ENCODE data around the gene NPM1. TPM values are rescaled to one million over a fixed set of nuclear protein-coding genes. Genes with fewer than 3 reads are reported as not detected.
"Not testable (repeated sequence)": the region's sequence is repeated elsewhere in the genome, so short reads cannot be mapped to it uniquely, and the experiment has no call there.

Gene NPM1
- total RNA-seq, 1 donor from 2014 or later, result 1,650 TPM

DNA sequence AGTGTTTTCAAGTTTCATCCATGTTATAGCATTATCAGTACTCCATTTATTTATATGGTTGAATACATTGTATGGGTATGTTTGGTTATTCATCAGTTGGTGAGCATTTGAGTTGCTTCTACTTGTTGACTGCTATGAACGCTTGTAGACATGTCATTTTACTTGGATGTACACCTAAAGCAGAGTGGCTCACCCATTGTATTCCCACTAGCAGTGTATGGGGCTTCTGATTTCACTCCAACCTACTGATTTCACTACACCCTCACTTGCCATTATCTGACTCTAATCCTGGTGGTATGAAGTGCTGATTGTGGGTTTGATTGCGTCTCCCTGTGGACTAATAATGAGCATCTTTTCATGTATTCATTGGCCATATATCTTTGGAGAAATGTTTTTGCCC, 9.5 kb downstream of the NPM1 start:
- no peak for DNase-seq (ENCODE audit: extremely low spot score, unreplicated experiment)
- Mint-ChIP-seq H3K27ac (no peak overlapping the region), H3K36me3 (peaks cover 63% of the 10 kb centered on the region), H3K4me1 (ENCODE audit: unreplicated experiment) (peaks cover 10% of the 10 kb centered on the region), H3K27me3 (no peaks in the 10 kb centered on the region), H3K4me3 (no peak overlapping the region), H3K9me3 (no peaks in the 10 kb centered on the region)
- TF ChIP-seq, protein P1, sequence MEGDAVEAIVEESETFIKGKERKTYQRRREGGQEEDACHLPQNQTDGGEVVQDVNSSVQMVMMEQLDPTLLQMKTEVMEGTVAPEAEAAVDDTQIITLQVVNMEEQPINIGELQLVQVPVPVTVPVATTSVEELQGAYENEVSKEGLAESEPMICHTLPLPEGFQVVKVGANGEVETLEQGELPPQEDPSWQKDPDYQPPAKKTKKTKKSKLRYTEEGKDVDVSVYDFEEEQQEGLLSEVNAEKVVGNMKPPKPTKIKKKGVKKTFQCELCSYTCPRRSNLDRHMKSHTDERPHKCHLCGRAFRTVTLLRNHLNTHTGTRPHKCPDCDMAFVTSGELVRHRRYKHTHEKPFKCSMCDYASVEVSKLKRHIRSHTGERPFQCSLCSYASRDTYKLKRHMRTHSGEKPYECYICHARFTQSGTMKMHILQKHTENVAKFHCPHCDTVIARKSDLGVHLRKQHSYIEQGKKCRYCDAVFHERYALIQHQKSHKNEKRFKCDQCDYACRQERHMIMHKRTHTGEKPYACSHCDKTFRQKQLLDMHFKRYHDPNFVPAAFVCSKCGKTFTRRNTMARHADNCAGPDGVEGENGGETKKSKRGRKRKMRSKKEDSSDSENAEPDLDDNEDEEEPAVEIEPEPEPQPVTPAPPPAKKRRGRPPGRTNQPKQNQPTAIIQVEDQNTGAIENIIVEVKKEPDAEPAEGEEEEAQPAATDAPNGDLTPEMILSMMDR (conservative IDR thresholded peaks at IDR 0.05), result no peak

- TF ChIP-seq, protein P1 (conservative IDR thresholded peaks at IDR 0.05), result no peak
- no peak overlapping the region for H3K27ac Mint-ChIP-seq
- H3K4me3 Mint-ChIP-seq, result no peak overlapping the region
- DNase-seq (ENCODE audit: extremely low spot score, unreplicated experiment), result no peak
- H3K27me3 Mint-ChIP-seq, result no peaks in the 10 kb centered on the region
- peaks cover 10% of the 10 kb centered on the region for H3K4me1 Mint-ChIP-seq (ENCODE audit: unreplicated experiment)
- no peaks in the 10 kb centered on the region for H3K9me3 Mint-ChIP-seq
- peaks cover 60% of the 10 kb centered on the region for H3K36me3 Mint-ChIP-seq
Measured at GRCh38 chr5:171397599-171397998, 9.9 kb downstream of the NPM1 start.

DNA sequence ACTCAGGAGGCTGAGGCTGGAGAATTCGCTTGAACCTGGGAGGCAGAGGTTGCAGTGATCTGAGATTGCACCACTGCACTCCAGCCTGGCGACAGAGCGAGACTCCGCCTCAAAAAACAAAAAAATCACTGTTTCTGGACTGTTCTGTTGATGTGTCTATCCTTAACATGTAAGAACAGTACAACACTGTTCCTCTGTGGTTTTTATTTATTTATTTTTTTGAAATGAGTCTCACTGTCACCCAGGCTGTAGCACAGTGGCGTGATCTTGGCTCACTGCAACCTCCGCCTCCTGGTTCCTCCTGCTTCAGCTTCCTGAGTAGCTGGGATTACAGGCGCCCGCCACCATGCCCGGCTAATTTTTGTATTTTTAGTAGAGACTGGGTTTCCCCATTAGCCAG, 11.0 kb downstream of the NPM1 start:
- not testable (repeated sequence) for H3K27me3 Mint-ChIP-seq; H3K9me3 Mint-ChIP-seq; H3K4me1 Mint-ChIP-seq (ENCODE audit: unreplicated experiment); H3K4me3 Mint-ChIP-seq; DNase-seq (ENCODE audit: extremely low spot score, unreplicated experiment)
- Mint-ChIP-seq H3K36me3 (peaks cover 54% of the 10 kb centered on the region), H3K27ac (peak overlapping the region; percentile 42)

DNA sequence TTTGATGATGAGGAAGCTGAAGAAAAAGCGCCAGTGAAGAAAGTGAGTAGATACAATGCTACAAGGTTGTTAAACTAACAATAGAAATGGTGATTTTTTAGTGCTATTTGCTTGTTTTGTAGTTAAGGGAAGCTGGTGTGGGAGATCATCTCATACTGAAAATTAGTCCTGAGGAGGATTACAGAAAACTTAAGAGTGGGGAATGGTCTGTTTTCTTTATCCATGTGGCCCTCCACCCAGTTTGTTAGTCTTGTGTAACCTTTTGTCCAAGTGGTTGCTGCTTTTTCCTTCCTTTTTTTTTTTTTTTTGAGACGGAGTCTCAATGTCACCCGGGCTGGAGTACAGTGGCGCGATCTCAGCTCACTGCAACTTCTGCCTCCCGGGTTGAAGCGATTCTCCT, 12.5 kb downstream of the NPM1 start:
- TF ChIP-seq, protein P1 (conservative IDR thresholded peaks at IDR 0.05), result no peak
- Mint-ChIP-seq H3K27ac (no peak overlapping the region), H3K4me3 (no peak overlapping the region), H3K4me1 (ENCODE audit: unreplicated experiment) (peaks cover 5% of the 10 kb centered on the region), H3K36me3 (peaks cover 53% of the 10 kb centered on the region), H3K27me3 (no peaks in the 10 kb centered on the region), H3K9me3 (no peaks in the 10 kb centered on the region)
- no peak for DNase-seq (ENCODE audit: extremely low spot score, unreplicated experiment)

DNA sequence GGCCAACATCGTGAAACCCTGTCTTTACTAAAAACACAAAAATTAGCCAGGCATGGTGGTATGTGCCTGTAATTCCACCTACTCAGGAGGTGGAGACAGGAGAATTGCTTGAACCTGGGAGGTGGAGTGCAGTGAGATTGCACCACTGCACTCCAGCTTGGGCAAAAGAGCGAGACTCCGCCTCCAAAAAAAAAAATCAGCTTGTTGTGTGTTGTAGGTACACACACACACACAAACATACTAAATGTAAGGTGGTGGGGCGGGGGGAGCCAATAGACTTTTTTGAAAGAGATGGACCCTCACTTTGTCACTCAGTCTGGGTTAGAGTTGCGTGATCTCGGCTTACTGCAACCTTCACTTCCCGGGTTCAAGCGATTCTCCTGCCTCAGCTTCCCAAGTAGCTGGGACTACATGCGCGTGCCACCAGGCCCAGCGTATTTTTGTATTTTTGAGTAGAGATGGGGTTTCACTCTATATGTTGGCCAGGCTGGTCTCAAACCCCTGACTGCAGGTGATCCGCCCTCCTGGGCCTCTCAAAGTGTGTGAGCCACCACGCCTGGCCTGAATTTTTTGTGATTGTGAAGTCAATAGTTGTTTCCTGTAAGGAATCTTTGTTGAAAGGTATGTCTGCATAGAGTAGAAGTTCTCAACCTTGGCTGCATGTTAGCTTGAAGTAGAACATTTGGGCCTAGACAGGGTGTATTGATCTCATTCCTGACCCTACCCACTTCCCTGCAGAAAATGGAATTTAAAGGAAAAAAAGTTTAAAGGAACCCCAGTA, 13.7 kb downstream of the NPM1 start:
- TF ChIP-seq, protein P1 (conservative IDR thresholded peaks at IDR 0.05), result no peak
- peak overlapping the region; percentile 39 for H3K4me3 Mint-ChIP-seq
- H3K27ac Mint-ChIP-seq, result peak overlapping the region; percentile 23
- no peaks in the 10 kb centered on the region for H3K9me3 Mint-ChIP-seq
- no peaks in the 10 kb centered on the region for H3K27me3 Mint-ChIP-seq
- peaks cover 5% of the 10 kb centered on the region for H3K4me1 Mint-ChIP-seq (ENCODE audit: unreplicated experiment)
- DNase-seq (ENCODE audit: extremely low spot score, unreplicated experiment), result no peak
- H3K36me3 Mint-ChIP-seq, result peaks cover 56% of the 10 kb centered on the region

DNA sequence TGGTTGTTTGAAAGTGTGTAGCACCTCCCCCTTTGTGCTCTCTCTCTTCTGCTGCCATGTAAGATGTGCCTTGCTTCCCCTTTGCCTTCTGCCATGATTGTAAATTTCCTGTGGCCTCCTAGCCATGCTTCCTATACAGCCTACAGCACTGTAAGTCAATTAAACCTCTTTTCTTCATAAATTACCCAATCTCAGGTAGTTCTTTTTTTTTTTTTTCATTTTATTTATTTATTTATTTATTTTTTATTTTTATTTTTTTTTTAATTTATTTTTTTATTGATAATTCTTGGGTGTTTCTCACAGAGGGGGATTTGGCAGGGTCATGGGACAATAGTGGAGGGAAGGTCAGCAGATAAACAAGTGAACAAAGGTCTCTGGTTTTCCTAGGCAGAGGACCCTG, 15.1 kb downstream of the NPM1 start:
- H3K9me3 Mint-ChIP-seq; DNase-seq (ENCODE audit: extremely low spot score, unreplicated experiment); H3K4me1 Mint-ChIP-seq (ENCODE audit: unreplicated experiment); H3K27me3 Mint-ChIP-seq: not testable (repeated sequence)
- Mint-ChIP-seq H3K4me3 (peak overlapping the region; percentile 22), H3K36me3 (peaks cover 58% of the 10 kb centered on the region), H3K27ac (peak overlapping the region; percentile 41)
